ENCODE measurements around the gene TPRG1L. TPM values are rescaled to one million over a fixed set of nuclear protein-coding genes. Genes with fewer than 3 reads are reported as not detected.

Gene TPRG1L
- total and polyA plus RNA-seq, 4 donors: 24.1 to 46.6 (median 32.9) TPM

DNA sequence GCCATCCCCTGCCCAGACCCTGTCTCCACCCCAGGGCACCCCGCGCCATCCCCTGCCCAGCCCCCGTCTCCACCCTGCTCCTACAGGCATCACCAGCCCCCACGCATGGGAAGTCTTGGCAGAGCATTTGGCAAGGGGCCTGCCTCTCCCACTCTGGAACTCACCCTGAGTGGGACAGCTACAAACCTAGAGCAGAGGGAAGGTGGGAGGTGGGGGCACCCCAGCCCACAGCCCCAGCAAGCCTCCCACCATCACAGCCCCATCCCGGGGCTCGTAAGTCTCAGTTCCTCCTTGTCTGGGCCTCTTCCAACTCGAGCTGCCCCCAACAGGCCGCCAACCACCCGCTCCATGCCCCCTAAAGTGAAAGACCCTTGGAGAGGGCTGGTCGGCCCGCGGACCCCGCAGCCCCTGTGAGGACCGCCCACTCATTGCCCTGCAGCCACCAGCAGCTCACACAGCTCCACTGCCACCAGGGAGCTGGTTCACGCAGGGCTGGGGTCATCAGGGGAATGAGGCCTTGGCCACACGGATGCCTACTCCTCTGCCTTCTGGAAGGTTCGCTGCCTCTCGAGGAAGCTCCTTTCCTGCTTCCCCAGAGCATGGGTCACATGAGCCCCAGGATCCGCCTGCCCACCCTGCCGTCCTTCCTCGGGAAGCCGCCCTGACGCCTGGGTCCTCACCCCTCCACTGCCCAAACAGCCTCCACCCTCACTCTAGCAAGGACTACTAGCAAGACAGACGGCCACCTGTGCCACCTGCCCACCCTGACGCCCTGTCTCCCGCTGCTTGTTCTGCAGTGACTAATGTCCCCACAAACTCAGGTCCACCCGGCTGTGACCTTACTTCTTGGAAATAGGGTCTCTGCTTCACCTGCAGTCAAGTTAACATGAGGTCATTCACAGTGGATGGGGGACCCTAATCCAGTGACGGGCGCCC is 27.9 kb upstream of the TPRG1L start:
- ATAC-seq (ENCODE audit: insufficient read depth, low FRiP score) (no peak), DNase-seq (no peak)
- Histone ChIP-seq H3K4me3 (no peak overlapping the region), H3K4me1 (ENCODE audit: control insufficient read depth in 5 of 5, insufficient read depth in 5 of 5, low read length in 5 of 5) (peaks cover 0 to 40% (median 36%) of the 10 kb centered on the region in 5 donors), H3K9me3 (ENCODE audit: control insufficient read depth in 4 of 4, insufficient read depth in 3 of 4, low read length in 3 of 4) (no peaks in the 10 kb centered on the region), H3K27me3 (ENCODE audit: control insufficient read depth in 3 of 3, insufficient read depth in 3 of 3, low read length in 2 of 3) (no peaks in the 10 kb centered on the region), H3K9ac (ENCODE audit: insufficient read depth in 1 of 2, low read length in 2 of 2) (no peak overlapping the region), H3K36me3 (ENCODE audit: control insufficient read depth in 4 of 4, insufficient read depth in 4 of 4, low read length in 4 of 4) (peaks cover 0 to under 1% (median 0%) of the 10 kb centered on the region in 4 donors), H3K27ac (ENCODE audit: low read depth in 1 of 2, low read length in 1 of 2) (no peak overlapping the region)
- 44 to 66% methylated on average over 29 of the region's 29 CpGs for WGBS, 2 donors
- TF ChIP-seq CTCF (IDR thresholded peaks at IDR 0.05; ENCODE audit: control extremely low read depth, extremely low read depth): no peak

DNA sequence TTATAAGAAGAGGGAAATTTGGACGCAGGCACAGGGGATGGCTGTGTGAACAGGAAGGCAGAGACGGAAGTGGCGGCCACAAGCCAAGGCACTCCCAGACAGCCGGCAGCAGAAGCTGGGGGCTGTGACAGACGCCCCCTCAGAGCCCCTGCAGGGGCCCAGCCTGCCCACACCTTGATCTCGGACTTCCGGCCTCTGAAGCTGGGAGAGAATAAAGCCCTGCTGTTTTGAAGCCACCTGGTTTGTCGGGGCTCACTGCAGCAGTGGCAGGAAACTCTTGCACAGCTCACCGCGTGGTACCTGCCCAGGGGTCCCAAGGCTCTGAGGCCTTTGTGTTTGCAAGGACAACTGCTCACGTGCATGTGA is 27.2 kb upstream of the TPRG1L start:
- 12 to 30% methylated on average over 11 of the region's 11 CpGs for WGBS, 2 donors
- H3K27me3 ChIP-seq (ENCODE audit: control insufficient read depth in 3 of 3, insufficient read depth in 3 of 3, low read length in 2 of 3): no peaks in the 10 kb centered on the region
- no peak overlapping the region for H3K27ac ChIP-seq (ENCODE audit: low read depth in 1 of 2, low read length in 1 of 2)
- DNase-seq (peak in 2 of 3 donors; percentile 44 to 50), ATAC-seq (ENCODE audit: insufficient read depth, low FRiP score) (no peak)
- no peaks in the 10 kb centered on the region for H3K9me3 ChIP-seq (ENCODE audit: control insufficient read depth in 4 of 4, insufficient read depth in 3 of 4, low read length in 3 of 4)
- peaks cover 0 to 41% (median 39%) of the 10 kb centered on the region in 5 donors for H3K4me1 ChIP-seq (ENCODE audit: control insufficient read depth in 5 of 5, insufficient read depth in 5 of 5, low read length in 5 of 5)
- no peak for TF ChIP-seq CTCF (IDR thresholded peaks at IDR 0.05; ENCODE audit: control extremely low read depth, extremely low read depth)
- H3K9ac ChIP-seq (ENCODE audit: insufficient read depth in 1 of 2, low read length in 2 of 2): no peak overlapping the region
- no peak overlapping the region for H3K4me3 ChIP-seq
- H3K36me3 ChIP-seq (ENCODE audit: control insufficient read depth in 4 of 4, insufficient read depth in 4 of 4, low read length in 4 of 4): peaks cover 0 to 5% (median 0%) of the 10 kb centered on the region in 4 donors

- peak; percentile 96 to 99 (median 97) for DNase-seq
- Histone ChIP-seq H3K27me3 (ENCODE audit: control insufficient read depth in 3 of 3, insufficient read depth in 3 of 3, low read length in 2 of 3) (no peaks in the 10 kb centered on the region), H3K27ac (ENCODE audit: low read depth in 1 of 2, low read length in 1 of 2) (no peak overlapping the region), H3K9me3 (ENCODE audit: control insufficient read depth in 4 of 4, insufficient read depth in 3 of 4, low read length in 3 of 4) (no peaks in the 10 kb centered on the region), H3K9ac (ENCODE audit: insufficient read depth in 1 of 2, low read length in 2 of 2) (no peak overlapping the region), H3K36me3 (ENCODE audit: control insufficient read depth in 4 of 4, insufficient read depth in 4 of 4, low read length in 4 of 4) (peaks cover 0 to 5% (median 0%) of the 10 kb centered on the region in 4 donors), H3K4me1 (ENCODE audit: control insufficient read depth in 5 of 5, insufficient read depth in 5 of 5, low read length in 5 of 5) (peaks cover 0 to 45% (median 39%) of the 10 kb centered on the region in 5 donors), H3K4me3 (no peak overlapping the region)
- peak; percentile 45 for ATAC-seq (ENCODE audit: insufficient read depth, low FRiP score)
- TF ChIP-seq CTCF (IDR thresholded peaks at IDR 0.05; ENCODE audit: control extremely low read depth, extremely low read depth): no peak
- WGBS, 2 donors: 11 to 19% methylated on average over 26 of the region's 26 CpGs
Measured at GRCh38 chr1:3598051-3598491, 26.7 kb upstream of the TPRG1L start.
